Suprapubic skin (tissue), 4 donors: ENCODE results near the gene CERS4.

Experiments used
- CTCF ChIP-seq, 2 donors: fragments of 200-600 bp in 1 of 2; fragments of 450-650 bp in 1 of 2; sonication (generic) in 1 of 2; IDR thresholded peaks; one replicate each; pipeline ENCODE4 v1.5.1; 2016 to 2019; ENCODE audit warnings: antibody characterized with exemption in 2 of 2, mild to moderate bottlenecking in 1 of 2, moderate library complexity in 1 of 2
- EP300 ChIP-seq: sonication (generic); formaldehyde crosslinking; IDR thresholded peaks from one replicate; pipeline ENCODE4 v1.6.1; 2017; ENCODE audit warnings: antibody characterized with exemption
- POLR2A ChIP-seq, 2 donors: fragments of 450-650 bp; IDR thresholded peaks; one replicate each; pipeline ENCODE4 v1.6.1; 2017; ENCODE audit warnings: antibody characterized with exemption in 2 of 2, mild to moderate bottlenecking in 2 of 2, moderate library complexity in 2 of 2
- POLR2AphosphoS5 ChIP-seq, 3 donors: sonication (generic); formaldehyde crosslinking; IDR thresholded peaks; one replicate each; pipeline ENCODE4 v1.6.1; 2017; ENCODE audit warnings: antibody characterized with exemption in 3 of 3

DNA sequence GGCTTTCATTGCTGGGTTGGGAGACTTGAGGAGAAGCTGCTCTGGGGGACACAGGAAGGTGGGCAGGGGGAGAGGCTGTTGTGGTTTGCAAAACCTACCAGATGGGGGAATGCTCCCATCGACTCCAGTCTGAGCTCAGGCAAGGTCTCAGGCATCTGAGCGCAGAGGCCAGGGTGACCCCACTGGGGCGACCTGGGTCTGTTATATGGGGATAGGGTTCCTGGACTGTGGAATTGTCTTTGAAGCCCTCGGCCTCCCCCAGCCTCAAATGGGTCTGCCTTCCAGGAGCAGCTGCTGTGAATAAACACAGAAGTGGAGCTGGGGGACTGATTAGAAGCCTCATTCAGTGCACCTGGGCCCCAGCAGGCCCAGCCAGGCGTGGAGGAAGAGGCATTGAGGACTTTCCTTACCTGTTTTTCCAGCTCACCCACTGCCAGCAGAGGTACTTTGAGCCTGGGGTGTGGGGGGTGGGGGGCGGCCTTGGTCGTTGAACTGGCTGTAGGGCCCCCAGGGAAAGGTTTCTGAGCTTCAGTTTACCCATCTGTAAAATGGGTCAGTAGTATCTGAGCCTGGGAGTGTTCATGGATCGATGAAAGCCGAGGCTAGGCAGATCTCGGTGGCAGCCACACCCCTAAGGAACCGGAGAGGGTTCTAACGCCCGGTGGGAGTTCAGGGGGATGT, 1.4 kb downstream of the CERS4 start:
- TF ChIP-seq EP300 (no peak), CTCF (IDR thresholded peaks at IDR 0.05) (no peak), POLR2A (IDR thresholded peaks at IDR 0.05) (no peak), POLR2AphosphoS5 (IDR thresholded peaks at IDR 0.05) (no peak)
